ENCODE measurements around the gene CHRNA4. TPM values are rescaled to one million over a fixed set of nuclear protein-coding genes. Genes with fewer than 3 reads are reported as not detected.

CHRNA4 gene
- total and polyA plus RNA-seq, 2 of the 13 experiments (the other 11 are each of a cell fraction or from before 2014, with no cell fraction given), result not detected

- TF ChIP-seq ZNF574 (CRISPR knock-in tag; IDR thresholded peaks at IDR 0.05) (peak; percentile 14; the same call in 1 of the 2 replicates), HNF4G (IDR thresholded peaks at IDR 0.05; ENCODE audit: borderline replicate concordance, low read depth, low read length) (no peak), HNF4G (CRISPR knock-in tag; IDR thresholded peaks at IDR 0.05; ENCODE audit: borderline replicate concordance, low read depth) (no peak), ZFX (CRISPR knock-in tag; IDR thresholded peaks at IDR 0.05; ENCODE audit: low read depth) (peak; percentile 42; the same call in 1 of the 2 replicates), KIAA2018 (CRISPR knock-in tag; IDR thresholded peaks at IDR 0.05; ENCODE audit: borderline replicate concordance) (no peak), GABPA (IDR thresholded peaks at IDR 0.05; ENCODE audit: low read depth, low read length) (no peak), GABPA (CRISPR knock-in tag; IDR thresholded peaks at IDR 0.05; ENCODE audit: low read depth) (no peak), RXRB (CRISPR knock-in tag; IDR thresholded peaks at IDR 0.05; ENCODE audit: borderline replicate concordance) (peak; percentile 42; the same call in 1 of the 2 replicates), HNRNPL (IDR thresholded peaks at IDR 0.05; ENCODE audit: low read depth, low read length) (no peak), ZNF263 (CRISPR knock-in tag; IDR thresholded peaks at IDR 0.05) (peak; percentile 58), PHF5A (CRISPR knock-in tag; IDR thresholded peaks at IDR 0.05; ENCODE audit: low read depth, unreplicated experiment) (no peak), ZBTB44 (CRISPR knock-in tag; IDR thresholded peaks at IDR 0.05) (no peak), ZNF740 (CRISPR knock-in tag; IDR thresholded peaks at IDR 0.05) (no peak), ZNF121 (CRISPR knock-in tag; IDR thresholded peaks at IDR 0.05) (no peak)
Observed at GRCh38 chr20:63367446-63368055, 6.4 kb upstream of the CHRNA4 start (continued).
